HG03469 (cell line): ENCODE measurements around the gene ZSWIM6.

Source experiments
- ATAC-seq: cut with Tn5 transposase; IDR thresholded peaks from one replicate; pipeline ENCODE4 v1.9.1; 2021; ENCODE audit warnings: mild to moderate bottlenecking, moderate library complexity, moderate number of reproducible peaks; ENCODE audit not compliant: unreplicated experiment

Gene ZSWIM6

DNA sequence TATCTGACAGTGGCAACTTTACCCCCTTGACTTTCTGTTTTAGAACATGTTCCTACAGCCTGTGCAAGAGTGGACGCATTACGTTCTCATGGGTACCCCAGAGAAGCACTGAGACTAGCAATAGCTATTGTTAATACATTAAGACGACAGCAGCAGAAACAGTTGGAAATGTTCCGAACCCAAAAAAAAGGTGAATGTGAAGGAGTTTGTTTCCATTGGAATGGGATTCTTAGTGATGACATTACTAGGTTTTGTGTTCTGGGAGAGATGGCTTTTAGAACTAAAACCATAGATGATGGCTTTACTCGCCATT lies 194.1 kb downstream of the ZSWIM6 start:
- ATAC-seq, result no peak

DNA sequence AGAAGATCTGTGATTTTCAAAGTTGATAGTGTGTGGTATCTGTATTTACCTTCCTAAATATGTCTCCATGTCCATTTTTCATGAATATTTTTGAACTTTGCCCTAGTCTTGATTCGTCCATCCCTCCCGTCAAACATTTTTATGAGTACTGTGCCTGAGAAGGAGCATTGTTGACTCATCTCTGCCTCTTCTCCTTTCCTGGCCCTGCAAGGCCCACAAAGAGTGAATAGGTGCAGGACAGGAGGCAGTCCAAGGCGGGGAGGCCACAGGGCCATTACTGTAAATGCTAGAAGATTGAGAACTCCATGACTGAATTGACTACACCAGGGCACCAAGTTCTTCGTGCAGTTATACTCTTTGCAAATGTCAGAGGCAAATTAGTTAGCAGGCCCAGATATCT lies 200.9 kb downstream of the ZSWIM6 start:
- ATAC-seq, result no peak

DNA sequence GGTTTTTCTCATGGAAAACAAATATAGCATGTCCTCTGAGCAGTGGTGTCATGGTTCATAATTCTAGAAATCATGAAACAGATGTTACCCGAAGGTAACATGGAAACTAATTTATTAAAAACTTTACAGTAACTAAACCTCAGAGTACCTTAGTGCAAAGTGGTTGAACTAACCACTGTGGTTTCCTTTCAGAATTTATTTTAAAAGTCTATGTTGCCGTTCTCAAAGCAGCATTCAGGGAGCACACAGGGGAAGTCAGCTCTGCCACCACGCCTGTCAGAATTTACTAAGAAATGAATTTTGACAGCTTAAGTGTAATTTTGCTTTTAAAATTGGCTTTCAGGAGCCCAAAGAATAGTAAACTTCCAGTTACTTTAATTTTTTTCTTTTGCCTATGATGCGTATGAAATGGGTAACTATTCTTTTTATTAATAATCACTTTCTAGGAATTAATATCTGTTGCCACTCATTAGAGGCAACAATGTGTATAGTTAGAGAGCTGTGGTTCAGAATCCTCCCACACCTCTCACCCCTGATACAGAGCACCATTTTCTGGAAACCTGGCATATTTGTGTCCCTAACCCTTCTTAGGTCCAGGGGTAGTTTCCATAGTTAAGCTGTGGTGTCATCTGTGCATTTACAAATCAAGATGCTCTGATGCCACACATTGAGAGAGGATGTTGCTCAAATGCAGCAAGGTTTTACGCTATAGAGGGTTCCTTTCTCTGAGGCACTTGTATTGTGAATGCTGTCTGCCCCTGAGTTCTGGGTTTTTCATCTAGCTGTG lies 202.6 kb downstream of the ZSWIM6 start:
- peak; percentile 85 for ATAC-seq

DNA sequence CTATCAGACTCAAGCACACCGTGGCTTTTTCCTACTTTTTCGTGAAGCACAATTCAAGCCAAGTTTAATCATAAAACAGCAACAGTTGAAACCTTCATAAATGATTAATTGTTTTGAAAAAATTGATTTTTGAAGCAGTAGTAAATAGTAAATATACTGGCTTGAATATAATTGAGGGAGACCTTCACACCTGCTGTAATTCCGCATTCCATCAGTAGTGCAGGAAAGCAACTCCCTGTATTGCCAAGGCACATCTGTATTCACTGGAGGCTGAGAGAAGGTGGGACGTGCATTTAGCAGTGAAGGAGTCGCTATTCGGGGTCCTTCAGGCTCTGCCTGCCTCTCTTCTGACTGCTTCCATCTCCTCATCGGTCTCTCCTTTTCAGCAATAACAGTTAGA lies 203.8 kb downstream of the ZSWIM6 start:
- no peak for ATAC-seq

DNA sequence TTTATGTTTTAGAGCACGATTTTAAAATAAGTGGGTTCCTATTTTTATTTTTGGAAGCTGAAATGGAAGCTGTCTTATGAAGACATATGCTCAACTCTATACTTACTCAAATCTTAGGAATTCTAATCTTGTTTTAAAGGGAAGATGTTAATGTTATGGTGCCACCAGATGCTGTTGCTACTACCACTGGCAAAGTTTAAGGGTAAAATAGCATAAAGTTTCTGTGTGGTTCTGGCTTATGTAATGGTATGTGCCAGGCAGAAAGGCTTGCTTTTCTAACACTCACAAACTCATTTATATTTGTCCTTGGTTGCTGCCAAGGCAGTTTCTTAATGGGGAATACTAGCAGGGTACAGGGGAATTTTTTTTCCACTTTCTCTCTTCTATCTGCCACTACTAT lies 204.9 kb downstream of the ZSWIM6 start:
- no peak for ATAC-seq

DNA sequence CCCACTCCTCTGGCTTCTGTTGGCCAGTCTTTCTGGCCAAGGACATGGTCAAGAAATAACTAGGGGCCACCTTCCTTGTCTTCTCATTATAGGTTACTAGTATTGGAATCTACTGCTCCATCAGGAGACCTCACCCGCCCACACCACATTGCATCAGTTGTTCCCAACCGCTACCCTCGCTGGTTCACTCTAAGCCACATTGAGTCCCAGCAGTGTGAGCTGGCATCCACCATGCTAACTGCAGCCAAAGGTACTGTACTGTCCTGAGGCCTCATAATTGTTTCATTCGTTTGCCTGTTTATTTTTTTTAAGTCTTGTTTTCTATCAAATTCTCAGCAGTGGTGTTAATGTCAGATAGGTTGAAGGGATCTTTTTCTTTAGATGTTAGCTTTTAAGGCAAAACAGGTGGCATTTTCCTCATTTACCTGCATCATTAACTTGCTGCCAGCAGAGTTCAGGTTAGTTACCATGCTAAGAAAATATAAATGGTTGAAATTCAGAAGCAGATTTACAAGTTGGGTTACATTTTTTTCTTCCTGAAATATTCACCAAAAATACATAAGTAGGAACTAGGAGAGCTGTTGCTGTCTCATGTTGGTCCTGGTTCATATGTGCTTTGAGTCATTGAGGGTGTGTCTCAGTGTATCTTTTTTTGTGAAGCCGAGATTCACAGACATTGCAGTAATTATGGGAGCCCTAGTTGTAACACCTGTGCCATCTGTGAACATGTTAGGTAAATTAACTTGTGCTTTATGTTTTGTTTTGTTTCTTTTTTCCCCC lies 206.9 kb downstream of the ZSWIM6 start:
- ATAC-seq, result no peak

DNA sequence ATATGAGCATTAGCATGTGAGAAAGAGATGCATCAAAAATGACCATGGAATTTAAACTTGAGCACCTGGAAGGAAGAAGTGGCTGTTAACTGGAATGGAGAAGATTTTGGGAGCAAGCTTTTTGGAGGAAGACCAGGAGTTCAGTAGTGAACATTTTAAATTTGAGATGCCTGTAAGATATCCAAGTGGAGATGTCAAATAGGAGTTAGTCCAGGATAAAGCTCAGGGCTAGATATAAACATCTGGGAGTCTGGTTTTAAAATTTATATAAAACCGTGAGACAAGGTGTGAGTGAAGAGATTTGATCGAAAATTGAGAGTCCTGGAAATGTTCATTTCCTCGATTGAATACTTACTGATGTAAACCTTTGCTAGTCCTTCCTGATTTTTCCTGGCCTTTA lies 217.5 kb downstream of the ZSWIM6 start:
- no peak for ATAC-seq

DNA sequence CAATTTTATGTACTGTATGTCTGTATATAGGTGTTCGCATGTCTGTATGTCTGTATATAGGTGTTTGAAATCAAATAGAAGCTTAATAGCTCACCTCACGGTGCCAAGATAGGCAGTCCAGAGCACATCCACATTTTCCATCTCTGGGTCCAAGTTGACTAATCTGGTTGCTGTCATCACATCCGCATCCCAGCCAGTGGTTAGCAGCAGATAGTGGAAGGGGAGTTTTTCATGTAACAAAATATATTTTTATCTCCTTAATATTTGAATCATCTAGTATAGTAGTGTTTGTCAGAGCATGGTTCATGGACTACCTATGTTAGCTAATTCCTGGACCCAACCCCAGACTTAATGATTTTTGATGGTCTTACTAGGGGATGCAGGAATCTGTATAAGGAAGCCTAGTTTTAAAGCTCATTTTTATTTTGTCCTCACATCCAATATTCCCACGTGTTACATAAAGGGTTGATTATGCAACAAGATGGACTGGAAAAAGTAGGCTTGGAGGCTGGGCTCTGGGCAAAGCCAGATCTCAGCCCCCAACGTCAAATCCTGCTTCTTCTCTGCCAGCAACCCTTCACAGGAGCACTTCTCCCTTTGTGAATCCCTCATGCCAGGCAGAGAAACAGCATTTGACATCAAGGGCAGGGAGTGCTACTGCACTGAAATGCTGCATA lies 219.7 kb downstream of the ZSWIM6 start:
- no peak for ATAC-seq

DNA sequence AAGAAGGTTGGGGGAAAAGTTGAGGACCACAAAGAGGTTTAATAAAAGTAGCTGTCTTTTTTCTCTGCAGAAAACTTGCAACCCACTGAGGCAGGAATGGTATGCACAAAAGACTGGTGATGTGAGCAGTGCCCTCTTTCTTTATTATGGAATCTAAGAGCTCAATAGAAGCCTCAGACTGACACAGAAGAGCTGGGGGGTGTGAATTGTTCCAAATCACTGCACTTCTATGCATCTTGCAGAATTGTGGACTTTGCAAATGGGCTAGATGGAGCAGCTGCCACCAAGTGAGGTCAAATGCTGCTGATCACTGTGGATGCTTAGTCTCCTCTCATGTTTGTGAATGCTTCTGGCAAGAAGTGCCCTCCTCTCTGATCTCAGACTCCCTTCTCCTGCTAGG lies 227.1 kb downstream of the ZSWIM6 start:
- no peak for ATAC-seq

DNA sequence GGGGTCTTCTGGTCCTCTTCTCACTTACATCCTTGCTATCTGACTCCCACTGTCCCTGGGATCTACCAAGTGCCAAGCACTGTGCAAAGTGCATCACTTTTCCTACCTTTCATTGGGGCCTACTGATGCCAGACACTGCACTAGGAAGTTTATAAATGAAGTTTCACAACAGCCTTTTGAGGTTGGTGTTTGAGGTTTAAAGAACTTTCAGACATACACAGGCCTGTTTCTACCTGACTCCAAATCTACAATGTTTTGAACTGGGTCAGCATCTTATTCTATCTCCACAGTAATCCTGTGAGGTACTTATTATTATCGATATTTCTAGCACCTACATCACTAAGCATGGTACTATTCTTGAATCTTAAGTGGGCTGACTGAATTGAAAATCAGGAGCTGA lies 227.7 kb downstream of the ZSWIM6 start:
- ATAC-seq, result no peak

DNA sequence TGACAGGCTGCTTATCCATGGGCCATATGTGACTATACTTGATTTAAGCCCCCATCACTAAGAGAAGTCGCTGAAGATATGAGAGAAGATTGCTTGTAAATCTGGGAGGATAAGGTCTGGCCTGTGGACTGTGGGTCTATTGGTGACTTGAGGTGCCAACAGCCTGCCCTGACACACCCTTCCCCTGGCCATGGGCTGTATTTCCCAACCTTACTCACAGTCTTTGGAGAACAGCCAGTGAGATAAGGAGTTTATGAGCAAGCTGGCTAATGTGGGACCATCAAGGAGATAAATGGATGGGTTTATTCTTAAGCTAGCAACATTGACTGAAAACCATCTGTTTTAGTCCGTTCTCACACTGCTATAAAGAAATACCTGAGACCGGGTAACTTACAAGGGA lies 231.3 kb downstream of the ZSWIM6 start:
- ATAC-seq, result no peak

DNA sequence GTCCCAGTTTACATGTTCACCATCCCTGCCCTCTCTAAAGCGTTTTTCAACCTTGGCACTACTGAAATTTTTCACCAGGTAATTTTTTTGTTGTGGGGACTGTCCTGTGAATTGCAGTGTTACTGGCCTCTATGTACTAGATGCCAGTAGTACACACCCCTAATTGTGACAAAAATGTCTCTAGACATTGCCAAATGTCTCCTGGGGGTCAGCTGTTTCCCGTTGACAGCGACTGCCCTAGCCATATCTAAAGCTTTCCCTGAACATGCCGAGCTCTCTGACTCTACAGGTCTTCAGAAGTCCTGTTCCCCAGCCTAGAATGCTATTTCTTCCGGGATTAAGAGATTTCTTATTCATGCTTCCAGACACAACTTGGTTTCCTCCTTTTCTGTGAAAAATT lies 235.3 kb downstream of the ZSWIM6 start:
- ATAC-seq, result no peak

DNA sequence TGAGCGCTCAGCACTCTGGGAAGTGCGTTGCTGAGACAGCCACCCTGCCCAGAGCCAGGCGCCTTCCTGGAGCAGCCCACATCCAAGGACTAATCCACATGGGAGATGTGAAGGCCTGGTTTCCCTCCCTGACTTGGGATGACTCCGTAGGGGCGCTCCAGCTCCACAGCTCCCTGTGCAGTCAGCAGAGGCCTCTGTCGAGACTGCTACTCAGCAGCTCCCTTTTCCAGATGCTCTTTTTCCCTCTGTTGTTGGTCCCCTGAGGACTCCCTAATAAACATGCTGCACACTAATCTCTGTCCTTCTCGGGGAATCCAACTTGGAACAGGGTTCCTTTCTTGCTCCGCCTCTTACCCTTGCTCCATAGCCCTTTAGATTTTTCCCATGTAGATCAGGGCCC lies 237.3 kb downstream of the ZSWIM6 start:
- no peak for ATAC-seq

DNA sequence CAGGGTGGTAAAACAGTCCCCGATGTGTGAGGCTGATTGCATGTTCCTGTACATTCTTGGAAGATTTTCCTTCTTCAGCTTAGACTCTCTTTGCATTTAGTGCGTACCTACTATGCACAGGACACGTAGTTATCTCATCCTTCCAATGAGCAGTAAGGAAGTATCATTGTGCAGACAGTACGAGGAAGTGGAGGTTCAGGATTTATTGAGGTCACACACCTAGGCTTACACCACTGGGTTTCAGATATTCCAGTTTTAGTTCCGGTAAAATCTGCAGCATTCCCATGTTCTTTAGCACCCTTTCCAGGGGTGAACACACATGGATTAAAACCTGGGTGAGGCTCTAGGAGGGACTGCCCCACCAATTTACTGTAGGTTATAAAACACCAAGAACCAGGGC lies 238.7 kb downstream of the ZSWIM6 start:
- no peak for ATAC-seq

DNA sequence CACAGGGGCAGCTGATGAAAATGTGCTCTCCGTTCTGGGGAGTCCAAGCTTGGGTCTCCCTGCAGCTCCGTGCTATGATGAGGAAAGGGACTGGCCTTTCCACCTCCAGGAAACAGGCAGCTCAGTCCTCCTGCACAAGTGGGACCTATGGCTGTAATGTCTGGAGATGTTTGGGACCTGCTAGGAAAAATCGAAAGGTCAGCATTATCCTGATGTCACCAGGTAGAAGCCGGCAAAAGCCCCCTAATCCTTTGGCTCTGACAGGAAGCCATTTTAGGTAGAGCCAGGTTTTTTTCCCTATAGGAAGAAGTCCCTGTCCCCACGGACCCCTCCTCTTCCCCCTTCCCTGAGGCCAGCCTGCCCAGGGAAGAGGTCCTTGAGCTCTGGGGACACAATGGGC lies 240.9 kb downstream of the ZSWIM6 start:
- ATAC-seq, result no peak

DNA sequence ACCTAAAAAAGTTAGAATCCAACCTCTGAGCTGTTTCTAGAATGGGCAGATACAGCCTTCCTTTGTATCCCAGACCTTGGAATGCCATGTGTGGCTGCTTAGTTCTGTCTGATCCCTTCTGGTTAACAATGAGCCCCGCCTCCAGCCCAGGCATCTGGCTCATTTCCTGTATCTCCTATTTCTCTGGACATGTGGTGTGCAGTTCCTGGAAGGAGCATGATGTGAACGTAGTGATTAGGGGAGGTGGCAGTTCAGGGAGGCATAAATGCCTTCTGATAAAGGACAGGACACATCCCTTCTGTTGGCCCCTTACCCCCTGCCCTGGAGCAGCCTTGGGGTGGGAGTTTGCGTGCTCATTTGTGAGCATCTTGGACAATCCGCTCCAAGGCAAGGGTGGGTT lies 243.0 kb downstream of the ZSWIM6 start:
- no peak for ATAC-seq

DNA sequence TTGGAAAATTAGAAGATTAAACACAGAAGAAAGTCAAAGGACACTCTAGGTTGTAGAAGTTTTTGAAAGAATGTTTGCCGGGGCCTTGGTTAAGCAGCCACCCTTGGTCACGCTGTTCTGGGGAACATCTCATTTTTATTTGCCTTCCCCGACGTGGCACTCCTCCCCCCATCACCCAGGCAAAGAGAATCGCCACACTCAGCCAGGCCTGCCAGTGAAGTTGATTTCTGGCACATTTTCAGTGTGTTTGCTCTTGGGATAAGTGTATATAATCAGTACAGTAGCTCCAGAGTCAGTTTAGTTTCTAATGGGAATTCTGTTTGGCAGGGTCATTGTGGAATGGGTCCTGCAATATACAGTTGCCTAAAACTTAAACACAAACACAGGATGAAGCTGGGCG lies 243.5 kb downstream of the ZSWIM6 start:
- ATAC-seq, result no peak

DNA sequence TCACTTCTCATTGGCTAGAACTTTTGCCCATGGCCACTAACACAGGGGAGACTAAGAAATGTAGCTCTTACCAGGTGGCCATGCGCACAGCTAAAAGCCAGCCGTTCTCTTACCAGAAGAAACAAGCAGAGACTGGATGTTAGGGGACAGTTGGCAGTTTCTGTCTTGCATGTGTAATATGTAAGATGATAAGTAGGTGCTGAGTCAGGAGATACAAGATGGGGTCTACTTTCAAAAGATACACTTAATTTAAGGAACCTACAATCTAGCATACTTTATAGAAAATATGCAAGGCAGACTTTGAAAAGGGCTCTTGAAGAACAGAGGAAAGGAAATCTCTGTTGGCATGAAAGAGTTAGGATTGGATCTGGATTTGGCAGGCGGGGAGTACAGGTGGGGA lies 244.5 kb downstream of the ZSWIM6 start:
- no peak for ATAC-seq

DNA sequence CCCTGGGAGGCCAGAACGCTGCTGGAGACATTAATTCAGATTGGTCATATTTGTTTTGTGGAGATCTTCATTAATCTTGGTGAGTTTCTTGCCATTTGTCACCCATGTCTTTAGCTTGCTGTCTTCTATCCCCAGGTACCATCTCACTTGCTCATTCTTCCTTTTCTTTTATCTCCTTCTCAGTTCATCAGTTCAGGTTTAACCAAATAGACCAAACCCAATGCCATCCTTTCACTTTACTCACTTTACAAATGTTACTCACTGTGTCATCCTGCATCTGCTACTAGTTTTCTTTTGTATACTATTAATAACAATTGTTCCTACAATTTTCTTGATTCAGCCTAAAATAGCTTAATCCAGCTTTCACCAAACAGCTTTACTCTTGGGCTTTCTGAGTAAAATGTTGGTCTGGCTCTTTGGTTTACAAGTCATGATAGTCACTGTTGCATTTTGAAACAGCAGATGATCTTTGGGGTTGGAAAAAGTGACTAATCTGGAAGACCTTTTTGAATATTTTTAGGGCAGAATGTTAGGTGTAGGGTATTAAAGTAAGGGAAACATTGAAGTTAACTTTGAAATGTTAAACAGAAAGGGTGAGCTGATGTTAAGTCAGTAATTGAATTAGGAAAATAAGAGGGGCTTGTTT lies 246.9 kb downstream of the ZSWIM6 start:
- no peak for ATAC-seq

DNA sequence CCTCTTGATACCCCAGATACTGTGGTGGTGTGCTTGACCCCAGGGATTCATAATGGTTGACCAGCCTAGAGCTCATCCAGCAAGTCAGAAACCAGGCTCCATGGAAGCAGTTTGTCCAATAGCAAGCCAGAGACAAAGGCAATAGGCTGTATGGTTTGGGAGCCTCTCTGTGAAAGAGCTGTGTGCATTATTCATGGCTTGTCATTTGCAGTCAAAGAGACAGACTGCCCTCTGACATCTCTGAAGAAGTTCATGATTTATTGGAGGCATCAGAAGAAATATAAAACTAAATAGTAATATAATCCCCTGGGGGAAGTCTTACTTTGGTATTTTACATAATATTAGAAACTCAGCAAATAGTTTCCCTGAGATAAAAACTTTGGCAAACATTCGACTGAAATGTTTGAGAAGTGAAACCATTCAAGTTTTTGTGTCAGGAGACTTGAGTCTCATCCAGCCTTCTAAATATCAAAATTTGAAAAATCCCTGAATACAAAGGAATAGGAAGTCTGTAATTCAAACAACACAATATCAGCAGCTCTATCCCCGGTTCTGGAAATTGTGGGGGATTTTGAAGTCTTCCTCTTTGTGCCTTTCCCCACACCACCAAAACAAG lies 250.3 kb downstream of the ZSWIM6 start:
- ATAC-seq, result no peak

DNA sequence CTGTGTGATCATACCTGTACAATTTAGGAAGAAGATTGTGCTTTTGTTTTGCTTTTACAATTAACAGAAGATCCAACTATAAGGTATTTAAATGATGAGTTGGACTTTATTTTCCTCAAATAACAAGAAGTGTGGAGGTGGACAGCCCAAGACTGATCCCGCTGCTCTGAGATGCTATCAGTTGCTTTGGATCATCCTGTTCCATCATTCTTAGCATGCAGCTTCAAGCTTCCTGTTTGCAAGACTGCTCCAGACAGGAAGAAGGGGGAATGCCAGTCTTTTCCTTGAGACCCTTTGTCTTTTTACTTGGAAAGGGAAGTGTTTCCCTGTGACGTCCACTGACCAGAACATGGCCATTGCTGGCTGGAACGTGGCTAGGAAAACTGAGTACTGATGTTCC lies 250.8 kb downstream of the ZSWIM6 start:
- no peak for ATAC-seq
